ENCODE data around the gene STX12.
"Not testable (repeated sequence)": the region's sequence is repeated elsewhere in the genome, so short reads cannot be mapped to it uniquely, and the experiment has no call there.

Gene STX12

GRCh38 chr1:27868556-27868931, 95.5 kb downstream of the STX12 start:
- peak overlapping the region; percentile 93; the same call in 1 of the 2 replicates for H3K4me2 ChIP-seq (ENCODE audit: low read length)
- no peaks in the 10 kb centered on the region for H3K79me2 ChIP-seq (ENCODE audit: low read length)
- H4K20me1 ChIP-seq (ENCODE audit: insufficient read depth, low read length), result no peaks in the 10 kb centered on the region
- H3K9ac ChIP-seq (ENCODE audit: low read length), result no peak overlapping the region
- no peaks in the 10 kb centered on the region for H3K36me3 ChIP-seq (replicated peaks; ENCODE audit: low read depth, low read length)
- peaks cover 5% of the 10 kb centered on the region; the same call in 1 of the 2 replicates for H3K27me3 ChIP-seq (ENCODE audit: low read depth, low read length)
- no peak overlapping the region for H3K4me3 ChIP-seq (ENCODE audit: low read length)
- H3K4me1 ChIP-seq (ENCODE audit: low read length), result peaks cover 38% of the 10 kb centered on the region
- H3K9me3 ChIP-seq (ENCODE audit: insufficient read depth, low read length), result no peaks in the 10 kb centered on the region
- TF ChIP-seq CTCF (IDR thresholded peaks at IDR 0.05; ENCODE audit: low read depth, low read length) (no peak), EZH2phosphoT487 (IDR thresholded peaks at IDR 0.05; ENCODE audit: low read depth) (no peak)
- H3K27ac ChIP-seq (ENCODE audit: low read length), result no peak overlapping the region
- H2AFZ ChIP-seq (ENCODE audit: low read depth, low read length), result no peak overlapping the region; the same call in 1 of the 2 replicates

GRCh38 chr1:27868932-27869718, 96.1 kb downstream of the STX12 start:
- Histone ChIP-seq H3K27ac (ENCODE audit: low read length) (peak overlapping the region; percentile 67), H2AFZ (ENCODE audit: low read depth, low read length) (peak overlapping the region; percentile 85), H3K79me2 (ENCODE audit: low read length) (no peaks in the 10 kb centered on the region), H4K20me1 (ENCODE audit: insufficient read depth, low read length) (no peaks in the 10 kb centered on the region), H3K9me3 (ENCODE audit: insufficient read depth, low read length) (no peaks in the 10 kb centered on the region), H3K4me3 (ENCODE audit: low read length) (peak overlapping the region; percentile 80), H3K4me2 (ENCODE audit: low read length) (peak overlapping the region; percentile 93), H3K27me3 (ENCODE audit: low read depth, low read length) (peaks cover 5% of the 10 kb centered on the region; the same call in 1 of the 2 replicates), H3K36me3 (replicated peaks; ENCODE audit: low read depth, low read length) (no peaks in the 10 kb centered on the region), H3K9ac (ENCODE audit: low read length) (peak overlapping the region; percentile 64), H3K4me1 (ENCODE audit: low read length) (peaks cover 32% of the 10 kb centered on the region)
- no peak for TF ChIP-seq CTCF (IDR thresholded peaks at IDR 0.05; ENCODE audit: low read depth, low read length)
- no peak for TF ChIP-seq EZH2phosphoT487 (IDR thresholded peaks at IDR 0.05; ENCODE audit: low read depth)

- Histone ChIP-seq H4K20me1 (ENCODE audit: insufficient read depth, low read length) (no peaks in the 10 kb centered on the region), H3K4me3 (ENCODE audit: low read length) (peak overlapping the region; percentile 80), H2AFZ (ENCODE audit: low read depth, low read length) (peak overlapping the region; percentile 85), H3K27me3 (ENCODE audit: low read depth, low read length) (peaks cover 5% of the 10 kb centered on the region; the same call in 1 of the 2 replicates), H3K79me2 (ENCODE audit: low read length) (no peaks in the 10 kb centered on the region), H3K4me1 (ENCODE audit: low read length) (peaks cover 27% of the 10 kb centered on the region), H3K4me2 (ENCODE audit: low read length) (peak overlapping the region; percentile 93), H3K27ac (ENCODE audit: low read length) (peak overlapping the region; percentile 67), H3K36me3 (replicated peaks; ENCODE audit: low read depth, low read length) (no peaks in the 10 kb centered on the region), H3K9ac (ENCODE audit: low read length) (peak overlapping the region; percentile 64), H3K9me3 (ENCODE audit: insufficient read depth, low read length) (no peaks in the 10 kb centered on the region)
- TF ChIP-seq CTCF (IDR thresholded peaks at IDR 0.05; ENCODE audit: low read depth, low read length) (no peak), EZH2phosphoT487 (IDR thresholded peaks at IDR 0.05; ENCODE audit: low read depth) (no peak)
Observed at GRCh38 chr1:27869719-27870085, 96.7 kb downstream of the STX12 start.

GRCh38 chr1:27871076-27871475, 98.1 kb downstream of the STX12 start:
- H3K9ac ChIP-seq (ENCODE audit: low read length), result not testable (repeated sequence)
- H3K4me1 ChIP-seq (ENCODE audit: low read length), result peaks cover 31% of the 10 kb centered on the region

More at GRCh38 chr1:27871076-27871475, 98.1 kb downstream of the STX12 start:
- not testable (repeated sequence) for H3K27me3 ChIP-seq (ENCODE audit: low read depth, low read length); H3K36me3 ChIP-seq (replicated peaks; ENCODE audit: low read depth, low read length); H4K20me1 ChIP-seq (ENCODE audit: insufficient read depth, low read length); H3K27ac ChIP-seq (ENCODE audit: low read length); H3K4me3 ChIP-seq (ENCODE audit: low read length); H3K4me2 ChIP-seq (ENCODE audit: low read length); H3K9me3 ChIP-seq (ENCODE audit: insufficient read depth, low read length); H3K79me2 ChIP-seq (ENCODE audit: low read length); H2AFZ ChIP-seq (ENCODE audit: low read depth, low read length)

Data from OCI-LY3 (cell line).